Astrocyte (in vitro differentiated cells and primary cell): ENCODE measurements around the gene HNRNPU. TPM values are rescaled to one million over a fixed set of nuclear protein-coding genes. Genes with fewer than 3 reads are reported as not detected.
A peak's percentile ranks its signal among the peaks of the same experiment; 100 is the strongest.

Source experiments
- DNase-seq: peaks from one replicate; pipeline ENCODE4 v3.0.0-alpha.2; 2010; ENCODE audit warnings: low read depth
- FAIRE-seq: peaks from 2 replicates; lab custom pipeline; 2011; peaks lifted over from hg19 to GRCh38; lab: Jason Lieb, UNC
- H2AFZ ChIP-seq: 2 replicates; pipeline ENCODE4 v1.6.0; 2012; ENCODE audit warnings: low read depth, low read length, inconsistent platforms
- H3K27ac ChIP-seq: 2 replicates; pipeline ENCODE4 v1.5.1; 2011; ENCODE audit warnings: low read depth, low read length, inconsistent platforms
- H3K27me3 ChIP-seq: 2 replicates; pipeline ENCODE4 v1.6.0; 2011; ENCODE audit warnings: low read length, inconsistent platforms; ENCODE audit not compliant: insufficient read depth
- H3K36me3 ChIP-seq: 2 replicates; pipeline ENCODE4 v1.5.1; 2011; ENCODE audit warnings: low read length, inconsistent platforms; ENCODE audit not compliant: insufficient read depth
- H3K4me1 ChIP-seq: 2 replicates; pipeline ENCODE4 v1.5.1; 2011; ENCODE audit warnings: low read length, inconsistent platforms; ENCODE audit not compliant: insufficient read depth
- H3K4me2 ChIP-seq: 2 replicates; pipeline ENCODE4 v1.6.0; 2012; ENCODE audit warnings: low read length, inconsistent platforms
- H3K4me3 ChIP-seq: 2 replicates; pipeline ENCODE4 v1.5.1; 2011; ENCODE audit warnings: low read depth, mild to moderate bottlenecking, low read length, inconsistent platforms; ENCODE audit not compliant: insufficient read depth
- H3K79me2 ChIP-seq: 2 replicates; pipeline ENCODE4 v1.6.0; 2012; ENCODE audit warnings: mild to moderate bottlenecking, low read length, inconsistent platforms; ENCODE audit not compliant: insufficient read depth
- H3K9ac ChIP-seq: 2 replicates; pipeline ENCODE4 v1.6.0; 2012; ENCODE audit warnings: mild to moderate bottlenecking, low read length, inconsistent platforms
- H3K9me3 ChIP-seq: 2 replicates; pipeline ENCODE4 v1.5.1; 2012; ENCODE audit warnings: low read depth, mild to moderate bottlenecking, low read length, inconsistent platforms; ENCODE audit not compliant: insufficient read depth
- H4K20me1 ChIP-seq: 2 replicates; pipeline ENCODE4 v1.6.0; 2012; ENCODE audit warnings: low read length, inconsistent platforms; ENCODE audit not compliant: insufficient read depth
- H3K27ac Mint-ChIP-seq: one replicate; pipeline ENCODE4 v1.8.0; 2021; ENCODE audit warnings: mild to moderate bottlenecking, mixed read lengths; ENCODE audit not compliant: unreplicated experiment
- H3K27me3 Mint-ChIP-seq: one replicate; pipeline ENCODE4 v1.8.0; 2021; ENCODE audit warnings: low read depth, mixed read lengths; ENCODE audit not compliant: unreplicated experiment
- H3K36me3 Mint-ChIP-seq: one replicate; pipeline ENCODE4 v1.8.0; 2021; ENCODE audit warnings: low read depth, mixed read lengths; ENCODE audit not compliant: unreplicated experiment
- H3K4me1 Mint-ChIP-seq: one replicate; pipeline ENCODE4 v1.8.0; 2021; ENCODE audit warnings: low read depth, mixed read lengths; ENCODE audit not compliant: unreplicated experiment
- H3K4me3 Mint-ChIP-seq: one replicate; pipeline ENCODE4 v1.8.0; 2021; ENCODE audit warnings: mild to moderate bottlenecking, moderate library complexity, mixed read lengths; ENCODE audit not compliant: unreplicated experiment
- H3K9me3 Mint-ChIP-seq: one replicate; pipeline ENCODE4 v1.8.0; 2021; ENCODE audit warnings: mild to moderate bottlenecking, mixed read lengths; ENCODE audit not compliant: unreplicated experiment
- EZH2 ChIP-seq: IDR thresholded peaks from 2 replicates; pipeline ENCODE4 v1.6.1; 2012; ENCODE audit warnings: mild to moderate bottlenecking, low read length, inconsistent platforms; ENCODE audit not compliant: insufficient read depth
- total RNA-seq: library from RNA; stranded (reverse); gene quantifications from 2 replicates; pipeline ENCODE4 v1.2.1, GENCODE V29; 2021
- TF ChIP-seq, protein P1 (sequence below): IDR thresholded peaks from 2 replicates; pipeline ENCODE4 v1.5.1; 2011; ENCODE audit warnings: low read depth, mild to moderate bottlenecking, inconsistent platforms, low read length, moderate library complexity; ENCODE audit not compliant: insufficient read depth

The HNRNPU gene
- total RNA-seq, 1 donor from 2014 or later, result 289 TPM

DNA sequence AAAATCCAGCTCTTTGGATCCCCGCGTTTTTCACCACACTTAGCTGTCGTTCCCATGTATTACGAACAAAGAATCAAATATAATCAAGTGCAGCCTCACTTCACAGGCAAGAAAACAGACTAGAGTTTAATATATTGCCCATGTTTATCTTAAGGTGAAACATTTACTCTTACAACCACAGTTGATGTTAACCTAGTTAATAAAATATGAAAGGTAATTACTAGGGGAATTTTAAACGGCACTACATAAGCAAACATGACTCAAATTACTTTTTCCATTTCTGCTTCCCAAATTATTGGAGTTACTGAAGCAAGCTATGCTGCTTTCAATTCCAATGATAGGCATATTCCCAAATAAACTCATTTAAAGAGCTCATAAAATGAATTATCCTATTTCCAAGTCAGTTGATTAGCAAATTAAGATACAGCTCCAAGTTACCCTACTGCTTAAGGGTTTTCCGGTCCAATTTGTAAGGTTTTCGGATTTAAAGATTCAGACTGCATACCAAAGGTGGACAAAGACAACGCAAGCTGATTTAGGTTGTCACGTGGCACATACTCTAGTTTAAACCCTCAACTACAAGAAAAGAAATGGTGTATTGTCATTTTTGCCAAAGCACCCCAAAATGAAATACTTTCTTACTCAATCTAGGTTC lies 22.9 kb downstream of the HNRNPU start:
- Histone ChIP-seq H3K4me3 (no peak overlapping the region), H4K20me1 (peaks cover 38% of the 10 kb centered on the region), H3K27me3 (no peaks in the 10 kb centered on the region), H3K9ac (no peak overlapping the region), H3K4me1 (peaks cover 9% of the 10 kb centered on the region), H3K4me2 (no peak overlapping the region), H3K9me3 (no peaks in the 10 kb centered on the region), H3K79me2 (peaks cover 84% of the 10 kb centered on the region), H2AFZ (no peak overlapping the region), H3K27ac (no peak overlapping the region), H3K36me3 (peaks cover 47% of the 10 kb centered on the region)
- TF ChIP-seq, protein P1, sequence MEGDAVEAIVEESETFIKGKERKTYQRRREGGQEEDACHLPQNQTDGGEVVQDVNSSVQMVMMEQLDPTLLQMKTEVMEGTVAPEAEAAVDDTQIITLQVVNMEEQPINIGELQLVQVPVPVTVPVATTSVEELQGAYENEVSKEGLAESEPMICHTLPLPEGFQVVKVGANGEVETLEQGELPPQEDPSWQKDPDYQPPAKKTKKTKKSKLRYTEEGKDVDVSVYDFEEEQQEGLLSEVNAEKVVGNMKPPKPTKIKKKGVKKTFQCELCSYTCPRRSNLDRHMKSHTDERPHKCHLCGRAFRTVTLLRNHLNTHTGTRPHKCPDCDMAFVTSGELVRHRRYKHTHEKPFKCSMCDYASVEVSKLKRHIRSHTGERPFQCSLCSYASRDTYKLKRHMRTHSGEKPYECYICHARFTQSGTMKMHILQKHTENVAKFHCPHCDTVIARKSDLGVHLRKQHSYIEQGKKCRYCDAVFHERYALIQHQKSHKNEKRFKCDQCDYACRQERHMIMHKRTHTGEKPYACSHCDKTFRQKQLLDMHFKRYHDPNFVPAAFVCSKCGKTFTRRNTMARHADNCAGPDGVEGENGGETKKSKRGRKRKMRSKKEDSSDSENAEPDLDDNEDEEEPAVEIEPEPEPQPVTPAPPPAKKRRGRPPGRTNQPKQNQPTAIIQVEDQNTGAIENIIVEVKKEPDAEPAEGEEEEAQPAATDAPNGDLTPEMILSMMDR, result no peak
- TF ChIP-seq EZH2, result no peak
- peaks cover 20% of the 10 kb centered on the region for H3K36me3 Mint-ChIP-seq
- H3K4me3 Mint-ChIP-seq, result no peak overlapping the region
- no peak overlapping the region for H3K27ac Mint-ChIP-seq
- peaks cover 28% of the 10 kb centered on the region for H3K4me1 Mint-ChIP-seq
- no peaks in the 10 kb centered on the region for H3K9me3 Mint-ChIP-seq
- H3K27me3 Mint-ChIP-seq, result no peaks in the 10 kb centered on the region
- DNase-seq (no peak), FAIRE-seq (no peak)

DNA sequence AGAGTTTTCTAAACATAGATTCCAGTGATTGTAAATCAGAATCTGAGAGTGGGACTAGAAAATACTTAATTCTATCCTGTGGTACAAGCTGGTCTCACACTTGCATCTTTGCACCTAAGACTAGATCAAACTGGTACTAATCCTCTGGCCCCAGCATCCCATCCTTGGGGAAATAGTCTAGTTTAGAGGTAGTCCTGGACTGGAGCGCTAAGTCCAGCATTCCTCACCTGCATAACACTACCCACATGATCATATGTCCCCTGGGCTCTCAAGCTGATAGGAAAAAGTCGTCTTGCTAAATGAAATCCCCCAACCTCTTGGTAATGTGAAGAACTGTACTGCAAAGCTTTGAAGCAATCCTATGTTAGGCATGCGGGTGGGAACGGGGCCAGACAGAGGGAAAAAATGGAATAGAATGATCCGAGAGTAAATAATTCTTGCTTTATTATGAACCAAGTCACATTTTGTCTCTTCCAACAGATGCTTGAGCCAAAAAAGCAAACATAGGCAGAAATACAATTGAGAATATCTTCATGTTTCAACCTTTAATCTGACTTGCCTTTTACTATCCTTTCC lies 24.0 kb downstream of the HNRNPU start:
- no peaks in the 10 kb centered on the region for H3K27me3 ChIP-seq
- H3K9ac ChIP-seq, result no peak overlapping the region
- peaks cover 38% of the 10 kb centered on the region for H4K20me1 ChIP-seq
- H3K4me2 ChIP-seq, result peak overlapping the region; percentile 3
- H3K79me2 ChIP-seq, result peaks cover 86% of the 10 kb centered on the region
- H3K27ac Mint-ChIP-seq, result peak overlapping the region; percentile 30
- H3K9me3 ChIP-seq, result no peaks in the 10 kb centered on the region
- no peak overlapping the region for H3K4me3 ChIP-seq
- no peak overlapping the region for H2AFZ ChIP-seq
- H3K4me3 Mint-ChIP-seq, result no peak overlapping the region
- H3K27me3 Mint-ChIP-seq, result no peaks in the 10 kb centered on the region
- H3K36me3 Mint-ChIP-seq, result peaks cover 17% of the 10 kb centered on the region
- H3K36me3 ChIP-seq, result peaks cover 40% of the 10 kb centered on the region
- H3K4me1 Mint-ChIP-seq, result peaks cover 28% of the 10 kb centered on the region
- TF ChIP-seq EZH2, result no peak
- TF ChIP-seq, protein P1, result no peak
- H3K4me1 ChIP-seq, result peaks cover 9% of the 10 kb centered on the region
- no peak for FAIRE-seq
- H3K27ac ChIP-seq, result no peak overlapping the region
- DNase-seq, result no peak
- no peaks in the 10 kb centered on the region for H3K9me3 Mint-ChIP-seq

DNA sequence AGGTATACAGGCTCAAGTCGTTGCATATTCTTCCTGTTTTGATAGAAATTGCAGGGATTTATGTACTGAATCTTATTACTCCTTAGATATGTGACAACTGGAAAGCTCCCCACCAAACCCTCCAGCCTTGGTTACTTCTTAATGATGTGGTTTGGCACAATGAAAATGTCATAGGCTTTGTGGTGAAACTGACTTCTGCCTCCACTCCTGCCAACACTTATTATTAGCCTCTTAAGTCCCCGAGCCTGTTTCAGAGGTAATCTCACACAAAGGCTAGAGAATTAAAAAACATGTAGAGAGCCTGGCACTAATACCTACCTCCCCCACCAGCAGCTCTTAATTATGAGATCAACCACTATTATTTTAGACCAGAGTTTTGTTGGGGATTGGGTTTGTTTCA lies 24.7 kb downstream of the HNRNPU start:
- Mint-ChIP-seq H3K27me3 (no peaks in the 10 kb centered on the region), H3K36me3 (peaks cover 17% of the 10 kb centered on the region), H3K27ac (no peak overlapping the region), H3K9me3 (no peaks in the 10 kb centered on the region), H3K4me3 (no peak overlapping the region), H3K4me1 (peaks cover 28% of the 10 kb centered on the region)
- H3K36me3 ChIP-seq, result peaks cover 34% of the 10 kb centered on the region
- H3K79me2 ChIP-seq, result peaks cover 81% of the 10 kb centered on the region
- H2AFZ ChIP-seq, result no peak overlapping the region
- peaks cover 38% of the 10 kb centered on the region for H4K20me1 ChIP-seq
- H3K4me1 ChIP-seq, result peaks cover 9% of the 10 kb centered on the region
- FAIRE-seq (no peak), DNase-seq (peak; percentile 71)
- H3K27ac ChIP-seq, result no peak overlapping the region
- TF ChIP-seq EZH2, result no peak
- TF ChIP-seq, protein P1, result no peak
- no peaks in the 10 kb centered on the region for H3K9me3 ChIP-seq
- H3K27me3 ChIP-seq, result no peaks in the 10 kb centered on the region
- no peak overlapping the region for H3K4me2 ChIP-seq
- H3K9ac ChIP-seq, result no peak overlapping the region
- no peak overlapping the region for H3K4me3 ChIP-seq
